Esophagus muscularis mucosa (tissue), 4 donors: ENCODE measurements around the gene FANCD2.

Experiments used
- EP300 ChIP-seq: sonication (generic); formaldehyde crosslinking; IDR thresholded peaks from one replicate; pipeline ENCODE4 v1.6.1; 2017; ENCODE audit warnings: antibody characterized with exemption
- POLR2A ChIP-seq: fragments of 450-650 bp; IDR thresholded peaks from one replicate; pipeline ENCODE4 v1.6.1; 2017; ENCODE audit warnings: antibody characterized with exemption, moderate library complexity, mild to moderate bottlenecking, low read depth
- POLR2AphosphoS5 ChIP-seq, 2 donors: sonication (generic); formaldehyde crosslinking; IDR thresholded peaks; one replicate each; pipeline ENCODE4 v1.6.1; 2017; ENCODE audit warnings: antibody characterized with exemption in 2 of 2
- TF ChIP-seq, protein P1 (sequence below), 3 experiments: fragments of 200-600 bp in 2 of 3; fragments of 450-650 bp in 1 of 3; sonication (generic) in 2 of 3; IDR thresholded peaks; one replicate each; pipeline ENCODE4 v1.5.1; 2017 to 2019; ENCODE audit warnings: antibody characterized with exemption in 3 of 3, mild to moderate bottlenecking in 2 of 3, moderate library complexity in 1 of 3

DNA sequence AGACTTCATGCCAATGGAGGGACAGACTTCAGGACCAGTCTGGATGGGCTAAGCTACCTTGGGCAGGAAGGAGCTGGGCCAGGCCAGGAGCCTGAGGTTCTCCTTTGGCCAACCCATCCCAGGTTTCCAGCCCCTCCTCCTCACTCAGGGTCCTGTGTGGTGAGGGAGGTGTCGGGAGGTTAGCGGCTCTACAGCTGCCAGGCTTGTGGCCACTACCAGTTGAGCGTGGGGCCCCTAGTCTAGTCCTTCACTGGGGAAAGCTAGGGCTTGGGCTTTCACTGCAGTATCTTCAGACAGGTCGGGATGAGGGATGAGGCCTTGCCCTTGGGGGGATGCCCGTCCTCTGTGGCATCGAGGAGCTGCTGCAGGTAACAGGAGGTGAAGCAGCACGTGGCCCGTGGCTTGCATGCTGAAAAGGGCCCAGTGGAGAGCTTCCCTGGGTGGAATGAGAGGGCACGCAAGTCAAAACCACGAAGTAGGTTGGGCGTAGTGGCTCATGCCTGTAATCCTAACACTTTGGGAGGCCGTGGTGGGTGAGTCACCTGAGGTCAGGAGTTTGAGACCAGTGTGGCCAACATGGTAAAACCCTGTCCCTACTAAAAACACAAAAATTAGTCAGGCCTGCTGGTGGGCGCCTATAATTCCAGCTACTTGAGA is 8.5 kb upstream of the FANCD2 start:
- TF ChIP-seq, protein P1, sequence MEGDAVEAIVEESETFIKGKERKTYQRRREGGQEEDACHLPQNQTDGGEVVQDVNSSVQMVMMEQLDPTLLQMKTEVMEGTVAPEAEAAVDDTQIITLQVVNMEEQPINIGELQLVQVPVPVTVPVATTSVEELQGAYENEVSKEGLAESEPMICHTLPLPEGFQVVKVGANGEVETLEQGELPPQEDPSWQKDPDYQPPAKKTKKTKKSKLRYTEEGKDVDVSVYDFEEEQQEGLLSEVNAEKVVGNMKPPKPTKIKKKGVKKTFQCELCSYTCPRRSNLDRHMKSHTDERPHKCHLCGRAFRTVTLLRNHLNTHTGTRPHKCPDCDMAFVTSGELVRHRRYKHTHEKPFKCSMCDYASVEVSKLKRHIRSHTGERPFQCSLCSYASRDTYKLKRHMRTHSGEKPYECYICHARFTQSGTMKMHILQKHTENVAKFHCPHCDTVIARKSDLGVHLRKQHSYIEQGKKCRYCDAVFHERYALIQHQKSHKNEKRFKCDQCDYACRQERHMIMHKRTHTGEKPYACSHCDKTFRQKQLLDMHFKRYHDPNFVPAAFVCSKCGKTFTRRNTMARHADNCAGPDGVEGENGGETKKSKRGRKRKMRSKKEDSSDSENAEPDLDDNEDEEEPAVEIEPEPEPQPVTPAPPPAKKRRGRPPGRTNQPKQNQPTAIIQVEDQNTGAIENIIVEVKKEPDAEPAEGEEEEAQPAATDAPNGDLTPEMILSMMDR (IDR thresholded peaks at IDR 0.05) = no peak
- TF ChIP-seq EP300 (no peak), POLR2AphosphoS5 (IDR thresholded peaks at IDR 0.05) (no peak), POLR2A (no peak)
